B cell (primary cell): Measurements from ENCODE around the gene PRKCB.

Experiments used
- CTCF ChIP-seq: fragments of 200-600 bp; IDR thresholded peaks from one replicate; pipeline ENCODE4 v1.8.0; 2022; ENCODE audit warnings: antibody characterized with exemption, mild to moderate bottlenecking
- EZH2 ChIP-seq: IDR thresholded peaks from 2 replicates; pipeline ENCODE4 v1.6.1; 2012; ENCODE audit warnings: borderline replicate concordance, low read depth, mild to moderate bottlenecking, moderate library complexity, low read length; ENCODE audit not compliant: insufficient read depth, poor library complexity, severe bottlenecking

- TF ChIP-seq CTCF: no peak
- TF ChIP-seq EZH2: no peak
Observed at GRCh38 chr16:24045641-24046040, 209.9 kb downstream of the PRKCB start.
